ENCODE measurements around the gene ORC3.

GRCh38 chr6:87669051-87669450 lies 79.1 kb downstream of the ORC3 start:
- no peak for TF ChIP-seq POLR2AphosphoS5 (IDR thresholded peaks at IDR 0.05; ENCODE audit: insufficient read depth in 1 of 2, low read depth in 1 of 2)
- no peak for TF ChIP-seq CTCF (IDR thresholded peaks at IDR 0.05)
